Measurements from ENCODE around the gene FRMD1. TPM values are rescaled to one million over a fixed set of nuclear protein-coding genes. Genes with fewer than 3 reads are reported as not detected.

FRMD1 gene
- total and polyA plus RNA-seq, 2 donors (not counting 3 experiments of a cell fraction or from before 2014, with no cell fraction given) = not detected

GRCh38 chr6:168013250-168013915 lies 65.6 kb downstream of the FRMD1 start:
- dilution Hi-C loops (cut with MboI; ENCODE audit: extremely low pct_ligation_motif_present, low sequenced_read_pairs) (no loop called here), intact Hi-C loops (cut with micrococcal nuclease) (no loop called here)
- ChIA-PET CTCF (interaction anchor here (1.1 kb wide), 1 partner anchor 19 kb away, joined by 3 read pairs; no protein-coding TSS in a partner anchor), POLR2A (no interaction called here)
- no peak overlapping the region for H2AFZ ChIP-seq (ENCODE audit: low read depth, low read length)
- no peaks in the 10 kb centered on the region for H3K4me1 ChIP-seq (ENCODE audit: control insufficient read depth, extremely low read depth, insufficient read depth, low read length)
- no peak overlapping the region for H3K4me2 ChIP-seq (ENCODE audit: insufficient read depth, low read length)
- no peak overlapping the region for H3K4me3 ChIP-seq (replicated peaks in 1 of 3; ENCODE audit: insufficient read depth in 1 of 3, low read depth in 1 of 3, low read length in 3 of 3)
- H4K20me1 ChIP-seq (replicated peaks; ENCODE audit: control insufficient read depth, extremely low read depth, insufficient read depth, low read length) = no peaks in the 10 kb centered on the region
- DNase-seq (ENCODE audit: low read depth, low spot score) = no peak
- peaks cover 0 to 3% of the 10 kb centered on the region in 2 experiments for H3K27me3 ChIP-seq (ENCODE audit: control insufficient read depth in 2 of 2, insufficient read depth in 2 of 2, low read length in 2 of 2)
- no peaks in the 10 kb centered on the region for H3K79me2 ChIP-seq (ENCODE audit: control insufficient read depth, insufficient read depth, low read length)
- FAIRE-seq = no peak
- H3K9me1 ChIP-seq (replicated peaks; ENCODE audit: control insufficient read depth, extremely low read depth, insufficient read depth, low read length) = no peaks in the 10 kb centered on the region
- TF ChIP-seq EZH2 (IDR thresholded peaks at IDR 0.05; ENCODE audit: borderline replicate concordance, low read depth, low read length, severe bottlenecking) (no peak), GATA2 (IDR thresholded peaks at IDR 0.05; ENCODE audit: insufficient read depth, insufficient read length, low read depth, low read length) (no peak), POLR2A (IDR thresholded peaks at IDR 0.05; ENCODE audit: low read depth, low read length) (no peak), CTCF (IDR thresholded peaks at IDR 0.05; ENCODE audit: extremely low read depth in 1 of 2, insufficient read depth in 1 of 2, low read depth in 1 of 2, low read length in 2 of 2) (no peak), FOS (IDR thresholded peaks at IDR 0.05; ENCODE audit: borderline replicate concordance, insufficient read depth, low read length) (no peak), MYC (IDR thresholded peaks at IDR 0.05; ENCODE audit: low read depth, low read length) (no peak), POLR2AphosphoS5 (IDR thresholded peaks at IDR 0.05; ENCODE audit: insufficient read depth, low read depth, low read length) (no peak), MAX (IDR thresholded peaks at IDR 0.05; ENCODE audit: insufficient read depth, insufficient read length) (no peak), JUN (IDR thresholded peaks at IDR 0.05; ENCODE audit: borderline replicate concordance, insufficient read depth, insufficient read length, low read depth) (no peak)
- no peak overlapping the region for H3K27ac ChIP-seq (ENCODE audit: insufficient read depth, low read depth, low read length)
- BruUV-seq (replicated peaks) = no TSS peak
- H3K36me3 ChIP-seq (ENCODE audit: control insufficient read depth in 2 of 2, extremely low read depth in 1 of 2, insufficient read depth in 2 of 2, low read length in 2 of 2) = no peaks in the 10 kb centered on the region
- no peaks in the 10 kb centered on the region for H3K9me3 ChIP-seq (replicated peaks; ENCODE audit: control insufficient read depth, insufficient read depth, low read length)
- no peak overlapping the region for H3K9ac ChIP-seq (replicated peaks; ENCODE audit: extremely low read depth, insufficient read depth, low read length)
